WTC11 (cell line): ENCODE results near the gene OR10G8.
A peak's percentile ranks its signal among the peaks of the same experiment; 100 is the strongest.

Experiments used
- ZNF416 ChIP-seq: fragments of 250-450 bp; sonication (Bioruptor Pico); IDR thresholded peaks from 2 replicates; pipeline ENCODE4 v1.9.0; 2021; ENCODE audit warnings: mild to moderate bottlenecking, inconsistent platforms
- TF ChIP-seq, protein P1 (sequence below): fragments of 200-600 bp; IDR thresholded peaks from 2 replicates; pipeline ENCODE4 v1.8.0; 2022; ENCODE audit warnings: antibody characterized with exemption

DNA sequence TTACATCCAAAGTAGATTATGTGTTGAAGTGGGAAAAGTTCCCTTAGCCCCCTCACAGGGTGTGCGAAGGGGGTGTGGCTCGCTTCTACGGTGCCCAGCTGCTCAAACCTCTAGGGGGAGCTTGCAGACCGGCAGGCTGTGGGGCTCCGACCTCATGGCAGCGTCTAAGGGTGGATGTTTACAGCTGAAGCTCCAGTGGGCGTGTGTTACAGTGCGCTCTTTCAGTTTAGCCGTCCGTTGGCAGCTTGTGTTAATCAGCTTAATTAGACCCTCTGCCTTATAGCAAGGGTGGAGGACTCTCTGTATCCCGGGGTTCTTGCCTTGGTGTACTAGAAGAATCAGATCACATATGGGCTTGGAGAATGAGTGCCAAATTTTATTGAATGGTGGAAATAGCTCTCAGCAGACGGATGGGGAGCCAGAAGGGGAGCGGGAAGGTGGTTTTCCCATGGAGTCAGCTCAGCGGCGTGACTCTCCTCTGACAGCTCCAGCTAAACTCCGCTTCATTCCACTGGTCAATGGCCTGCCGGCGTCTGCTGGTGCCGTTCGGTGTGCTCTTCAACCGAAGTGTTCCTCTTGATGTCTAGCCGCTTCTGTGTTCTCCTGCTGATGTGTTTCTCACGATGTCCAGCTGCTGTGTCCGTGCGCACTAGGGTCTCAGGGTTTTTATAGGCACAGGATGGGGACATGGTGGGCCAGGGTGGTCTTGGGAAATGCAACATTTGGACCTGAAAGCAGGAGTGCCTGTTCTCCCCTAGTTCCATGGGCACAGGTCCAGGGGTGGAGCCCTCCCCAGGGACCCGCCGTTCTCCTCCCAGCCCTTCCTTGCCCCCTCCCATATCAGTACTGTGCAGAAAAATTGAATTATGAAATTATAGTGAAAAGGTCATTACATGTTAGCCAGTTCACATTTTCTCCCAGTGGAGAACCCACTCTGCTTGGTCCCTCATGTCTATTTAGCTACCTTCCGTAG lies 43.1 kb downstream of the OR10G8 start:
- TF ChIP-seq, protein P1, sequence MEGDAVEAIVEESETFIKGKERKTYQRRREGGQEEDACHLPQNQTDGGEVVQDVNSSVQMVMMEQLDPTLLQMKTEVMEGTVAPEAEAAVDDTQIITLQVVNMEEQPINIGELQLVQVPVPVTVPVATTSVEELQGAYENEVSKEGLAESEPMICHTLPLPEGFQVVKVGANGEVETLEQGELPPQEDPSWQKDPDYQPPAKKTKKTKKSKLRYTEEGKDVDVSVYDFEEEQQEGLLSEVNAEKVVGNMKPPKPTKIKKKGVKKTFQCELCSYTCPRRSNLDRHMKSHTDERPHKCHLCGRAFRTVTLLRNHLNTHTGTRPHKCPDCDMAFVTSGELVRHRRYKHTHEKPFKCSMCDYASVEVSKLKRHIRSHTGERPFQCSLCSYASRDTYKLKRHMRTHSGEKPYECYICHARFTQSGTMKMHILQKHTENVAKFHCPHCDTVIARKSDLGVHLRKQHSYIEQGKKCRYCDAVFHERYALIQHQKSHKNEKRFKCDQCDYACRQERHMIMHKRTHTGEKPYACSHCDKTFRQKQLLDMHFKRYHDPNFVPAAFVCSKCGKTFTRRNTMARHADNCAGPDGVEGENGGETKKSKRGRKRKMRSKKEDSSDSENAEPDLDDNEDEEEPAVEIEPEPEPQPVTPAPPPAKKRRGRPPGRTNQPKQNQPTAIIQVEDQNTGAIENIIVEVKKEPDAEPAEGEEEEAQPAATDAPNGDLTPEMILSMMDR, result peak; percentile 33; the same call in 1 of the 2 replicates
- TF ChIP-seq ZNF416, result no peak
